Colonic mucosa (tissue), 4 donors: ENCODE results near the gene FABP2. TPM values are rescaled to one million over a fixed set of nuclear protein-coding genes. Genes with fewer than 3 reads are reported as not detected.
"Not testable (repeated sequence)": the region's sequence is repeated elsewhere in the genome, so short reads cannot be mapped to it uniquely, and the experiment has no call there.

Source experiments
- DNase-seq: peaks from one replicate; pipeline ENCODE4 v3.0.0-alpha.2; 2020
- H3K27ac ChIP-seq: fragments of 200-600 bp; one replicate; pipeline ENCODE4 v1.8.0; 2021
- H3K27me3 ChIP-seq: fragments of 200-600 bp; one replicate; pipeline ENCODE4 v1.8.0; 2021
- H3K36me3 ChIP-seq: fragments of 200-600 bp; one replicate; pipeline ENCODE4 v1.8.0; 2021
- H3K4me1 ChIP-seq: fragments of 200-600 bp; one replicate; pipeline ENCODE4 v1.8.0; 2021; ENCODE audit warnings: mild to moderate bottlenecking
- H3K4me3 ChIP-seq: fragments of 200-600 bp; one replicate; pipeline ENCODE4 v1.8.0; 2021
- H3K9ac ChIP-seq, 2 donors: one replicate each; pipeline ENCODE4 v1.7.0; 2013; ENCODE audit warnings: control low read depth in 2 of 2, low read depth in 2 of 2, low read length in 2 of 2
- H3K9me3 ChIP-seq: fragments of 200-600 bp; one replicate; pipeline ENCODE4 v1.8.0; 2021
- intact Hi-C: fragments of 100-400 bp; cut with DNase I; formaldehyde crosslinking; loops from one replicate; pipeline ENCODE4 v1.14.1; 2022
- total RNA-seq, 2 donors: library from RNA; stranded (reverse); fragmentation: NEBNext Ultra II Directional in 1 of 2; extraction: Animal tissue kit (Norgen Biotek cat#: 25700) in 1 of 2; gene quantifications; one replicate each; pipeline ENCODE4 v1.2.1, GENCODE V29; 2021
- TF ChIP-seq, protein P1 (sequence below): fragments of 200-600 bp; IDR thresholded peaks from one replicate; pipeline ENCODE4 v1.8.0; 2022; ENCODE audit warnings: antibody characterized with exemption, mild to moderate bottlenecking
- donor health status: healthy.
- donor health status: DM: no; HTN: no; CAD: no.
- donor health status: DM: no; HTN: no; CAD: no.

Gene FABP2
- total RNA-seq, 2 donors from 2014 or later: 36.3 to 70.4 TPM

DNA sequence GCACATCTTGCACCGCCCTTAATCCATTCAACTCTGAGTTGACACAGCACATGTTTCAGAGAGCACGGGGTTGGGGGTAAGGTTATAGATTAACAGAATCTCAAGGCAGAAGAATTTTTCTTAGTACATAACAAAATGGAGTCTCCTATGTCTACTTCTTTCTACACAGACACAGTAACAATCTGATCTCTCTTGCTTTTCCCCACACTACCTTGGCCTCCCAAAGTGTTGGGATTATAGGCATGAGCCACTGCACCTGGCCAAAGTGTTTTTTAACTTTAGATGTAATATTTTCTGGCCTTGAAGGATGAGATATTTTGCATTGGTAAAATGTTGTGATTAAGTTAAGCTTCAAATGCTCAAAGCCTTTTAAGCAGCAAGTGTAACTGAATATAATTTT is 21.4 kb upstream of the FABP2 start:
- DNase-seq, H3K4me3 ChIP-seq, H3K27ac ChIP-seq, intact Hi-C loops, H3K9ac ChIP-seq, H3K27me3 ChIP-seq, H3K9me3 ChIP-seq, H3K36me3 ChIP-seq, H3K4me1 ChIP-seq: not testable (repeated sequence)

DNA sequence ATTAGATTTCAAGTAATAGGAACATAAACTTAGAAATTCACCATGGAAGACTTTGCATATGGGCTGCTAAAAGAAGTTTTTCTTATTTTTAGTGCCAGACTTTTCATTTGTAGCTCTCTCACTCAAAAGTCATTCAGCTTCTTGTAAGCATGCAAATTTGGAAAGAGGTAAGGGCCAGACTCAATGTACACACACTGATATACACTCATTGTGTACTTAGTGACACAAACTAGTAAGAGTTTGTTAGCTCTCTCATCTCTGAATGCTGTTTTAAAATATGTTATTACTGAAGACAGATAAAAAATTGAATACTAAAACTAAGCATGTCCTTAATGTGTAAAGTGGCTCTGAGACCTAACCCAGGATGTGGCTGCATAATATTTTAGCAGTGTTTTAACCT is 18.0 kb upstream of the FABP2 start:
- intact Hi-C loops, H3K9me3 ChIP-seq, H3K36me3 ChIP-seq, DNase-seq, H3K4me1 ChIP-seq, H3K4me3 ChIP-seq, H3K9ac ChIP-seq, H3K27me3 ChIP-seq, H3K27ac ChIP-seq: not testable (repeated sequence)

DNA sequence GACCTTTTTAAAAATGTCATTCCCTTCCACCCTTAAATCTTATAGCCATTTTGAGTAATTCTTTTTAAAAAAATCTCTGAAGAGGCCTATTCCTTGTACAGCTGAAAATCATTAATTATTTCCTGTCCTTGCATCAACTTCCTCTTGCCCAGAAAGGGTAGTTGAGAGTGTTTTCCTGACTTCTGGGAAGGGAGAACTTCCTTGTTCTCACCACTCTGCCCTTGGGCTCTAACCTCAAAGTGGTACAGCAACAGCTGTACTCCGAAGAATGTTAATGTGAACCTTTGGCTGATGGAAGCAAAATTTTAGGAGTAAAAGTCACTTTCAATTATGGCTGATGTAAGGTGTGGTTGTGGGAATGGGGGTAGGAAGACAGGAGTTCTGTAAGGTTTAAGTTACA is 15.1 kb upstream of the FABP2 start:
- H3K36me3 ChIP-seq: no peaks in the 10 kb centered on the region
- TF ChIP-seq, protein P1, sequence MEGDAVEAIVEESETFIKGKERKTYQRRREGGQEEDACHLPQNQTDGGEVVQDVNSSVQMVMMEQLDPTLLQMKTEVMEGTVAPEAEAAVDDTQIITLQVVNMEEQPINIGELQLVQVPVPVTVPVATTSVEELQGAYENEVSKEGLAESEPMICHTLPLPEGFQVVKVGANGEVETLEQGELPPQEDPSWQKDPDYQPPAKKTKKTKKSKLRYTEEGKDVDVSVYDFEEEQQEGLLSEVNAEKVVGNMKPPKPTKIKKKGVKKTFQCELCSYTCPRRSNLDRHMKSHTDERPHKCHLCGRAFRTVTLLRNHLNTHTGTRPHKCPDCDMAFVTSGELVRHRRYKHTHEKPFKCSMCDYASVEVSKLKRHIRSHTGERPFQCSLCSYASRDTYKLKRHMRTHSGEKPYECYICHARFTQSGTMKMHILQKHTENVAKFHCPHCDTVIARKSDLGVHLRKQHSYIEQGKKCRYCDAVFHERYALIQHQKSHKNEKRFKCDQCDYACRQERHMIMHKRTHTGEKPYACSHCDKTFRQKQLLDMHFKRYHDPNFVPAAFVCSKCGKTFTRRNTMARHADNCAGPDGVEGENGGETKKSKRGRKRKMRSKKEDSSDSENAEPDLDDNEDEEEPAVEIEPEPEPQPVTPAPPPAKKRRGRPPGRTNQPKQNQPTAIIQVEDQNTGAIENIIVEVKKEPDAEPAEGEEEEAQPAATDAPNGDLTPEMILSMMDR: no peak
- no peaks in the 10 kb centered on the region for H3K27me3 ChIP-seq
- DNase-seq: no peak
- no peak overlapping the region for H3K9ac ChIP-seq
- H3K4me1 ChIP-seq: no peaks in the 10 kb centered on the region
- H3K9me3 ChIP-seq: no peaks in the 10 kb centered on the region
- no peak overlapping the region for H3K4me3 ChIP-seq
- H3K27ac ChIP-seq: no peak overlapping the region
- intact Hi-C loops: no loop called here

DNA sequence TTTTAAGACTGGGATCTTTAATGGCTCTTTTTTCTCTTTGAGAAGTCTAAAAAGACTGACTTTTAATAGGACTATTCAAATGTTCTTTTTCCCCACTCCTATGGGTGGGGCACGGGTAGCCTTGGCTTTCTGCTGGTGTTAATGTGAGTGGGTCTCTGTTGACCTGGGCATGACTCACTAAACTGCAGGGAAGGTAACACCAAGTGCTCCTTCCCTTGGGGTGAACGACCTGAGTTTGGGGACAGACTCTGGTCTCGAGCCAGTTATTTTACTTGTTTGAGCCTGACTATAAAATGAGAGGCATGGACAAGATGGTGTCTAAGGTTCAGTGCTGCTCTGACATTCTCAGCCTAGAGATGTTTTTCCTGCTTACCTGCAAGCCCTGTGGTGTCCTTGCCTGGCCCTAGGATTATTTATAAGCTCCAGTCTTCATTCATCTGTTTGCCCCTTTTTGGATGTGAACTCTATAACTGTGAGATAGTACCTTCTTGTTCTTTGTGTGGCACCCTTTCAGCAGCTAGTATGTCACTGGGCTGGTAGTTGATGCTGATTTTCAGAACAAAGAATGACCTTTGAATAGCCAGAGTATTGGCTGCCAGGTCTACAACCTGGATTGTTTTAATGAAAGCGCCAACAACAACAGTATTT is 14.5 kb upstream of the FABP2 start:
- H3K9ac ChIP-seq, H3K4me3 ChIP-seq, DNase-seq, H3K27me3 ChIP-seq, intact Hi-C loops, H3K9me3 ChIP-seq, H3K36me3 ChIP-seq, H3K27ac ChIP-seq, H3K4me1 ChIP-seq: not testable (repeated sequence)

DNA sequence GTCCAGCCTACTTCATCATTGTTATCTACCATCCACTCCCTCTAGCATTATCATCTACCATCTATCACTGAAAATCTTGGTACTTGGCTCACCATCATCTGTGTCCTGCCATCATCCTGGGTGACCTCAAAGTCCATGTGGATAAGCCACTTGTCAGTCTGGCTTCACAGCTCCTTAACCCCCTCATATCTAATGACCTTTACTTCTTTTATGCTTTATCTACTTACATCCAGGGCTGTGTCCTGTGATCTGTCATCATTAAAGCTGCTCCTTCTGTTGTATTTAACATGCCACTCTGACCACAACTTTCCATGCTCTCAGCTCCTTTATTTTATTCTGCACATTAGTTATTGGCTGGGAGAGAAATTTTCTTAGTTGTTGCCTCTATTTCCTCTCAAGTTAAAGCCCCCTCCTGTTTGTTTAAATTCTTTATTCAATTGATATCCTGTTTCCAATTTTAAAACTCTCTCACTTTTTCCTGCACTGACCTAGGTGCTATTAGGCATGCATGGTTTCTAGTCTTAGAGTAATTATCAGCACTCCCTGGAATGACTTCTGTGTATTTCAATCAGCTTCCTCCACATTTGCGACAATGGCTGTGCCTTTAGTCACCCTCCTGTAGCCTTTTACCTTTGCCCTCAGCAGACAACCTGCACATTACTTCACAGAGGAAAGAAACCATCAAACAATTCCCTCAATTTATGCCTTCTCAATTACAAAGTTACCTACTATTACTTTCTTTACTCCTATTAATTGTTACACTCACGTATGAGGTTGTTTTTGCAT is 8.1 kb upstream of the FABP2 start:
- Histone ChIP-seq H3K9me3 (no peaks in the 10 kb centered on the region), H3K4me3 (no peak overlapping the region), H3K36me3 (no peaks in the 10 kb centered on the region), H3K4me1 (no peaks in the 10 kb centered on the region), H3K9ac (no peak overlapping the region), H3K27ac (no peak overlapping the region), H3K27me3 (no peaks in the 10 kb centered on the region)
- TF ChIP-seq, protein P1: no peak
- intact Hi-C loops: no loop called here
- no peak for DNase-seq

DNA sequence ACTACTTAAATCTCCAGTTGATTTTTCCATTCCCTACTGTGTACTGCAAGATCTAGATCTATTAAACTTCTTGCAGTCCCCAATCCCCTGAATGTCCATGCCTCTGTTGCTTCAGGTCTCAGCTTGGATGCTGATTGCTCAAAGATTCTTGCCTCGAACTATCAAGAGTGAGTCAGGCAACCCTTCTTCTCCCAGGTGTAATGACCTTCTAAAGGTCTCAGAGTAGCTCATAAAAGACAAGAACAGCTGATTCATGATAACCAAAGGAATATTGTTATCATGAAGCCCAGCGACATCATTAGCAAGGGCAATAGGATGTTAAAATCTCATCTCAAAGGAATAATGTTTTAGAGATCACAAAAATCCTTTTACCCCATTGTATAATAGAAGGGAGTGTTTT is 6.8 kb upstream of the FABP2 start:
- Histone ChIP-seq H3K9me3 (no peaks in the 10 kb centered on the region), H3K27ac (no peak overlapping the region), H3K36me3 (no peaks in the 10 kb centered on the region), H3K27me3 (no peaks in the 10 kb centered on the region), H3K4me3 (no peak overlapping the region), H3K4me1 (no peaks in the 10 kb centered on the region), H3K9ac (no peak overlapping the region)
- no peak for DNase-seq
- intact Hi-C loops: no loop called here
- TF ChIP-seq, protein P1: no peak

DNA sequence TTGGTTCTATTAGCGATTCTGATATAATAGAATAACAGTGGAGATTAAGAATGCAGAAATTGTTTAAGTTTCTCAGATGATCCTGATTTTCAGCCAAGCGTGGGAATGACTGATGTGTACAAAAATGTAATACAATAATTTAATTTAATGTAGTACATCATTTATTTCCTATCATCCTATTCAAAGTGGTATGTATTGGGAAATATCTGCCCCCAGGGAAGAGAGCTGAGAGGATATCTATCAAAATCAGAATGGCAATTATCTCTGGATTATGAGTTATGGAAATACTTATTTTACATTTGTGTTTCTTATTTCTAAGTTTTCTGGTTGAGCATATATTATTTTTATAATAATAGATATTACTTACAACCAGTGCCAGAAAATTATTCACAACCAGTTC is 3.9 kb downstream of the FABP2 start:
- Histone ChIP-seq H3K36me3 (no peaks in the 10 kb centered on the region), H3K9ac (no peak overlapping the region), H3K27ac (no peak overlapping the region), H3K4me1 (no peaks in the 10 kb centered on the region), H3K4me3 (no peak overlapping the region), H3K27me3 (no peaks in the 10 kb centered on the region), H3K9me3 (no peaks in the 10 kb centered on the region)
- DNase-seq: no peak
- intact Hi-C loops: loop anchor here (10.0 kb wide), 1 partner anchor 307 kb away; the partner anchor contains the start of gene PDE5A
- TF ChIP-seq, protein P1: no peak
